NCI-H2196 treated with DMSO at 0.1 percent for 48 hours (cell line): ENCODE measurements around the gene CASP8.
"Not testable (repeated sequence)": the region's sequence is repeated elsewhere in the genome, so short reads cannot be mapped to it uniquely, and the experiment has no call there.

ENCODE experiments used
- DNase-seq: peaks from one replicate; lab custom pipeline; 2025; ENCODE audit not compliant: unreplicated experiment; lab: John Stamatoyannopoulos, UW

CASP8 gene

GRCh38 chr2:201260302-201260800 is at the start of gene CASP8:
Gene CASP8 (plus strand): TSS chr2:201260536. CDS start chr2:201266487, 5,951 bp downstream.
- no peak for DNase-seq

GRCh38 chr2:201215963-201216362 is 44.4 kb upstream of the CASP8 start:
- DNase-seq = no peak

DNA sequence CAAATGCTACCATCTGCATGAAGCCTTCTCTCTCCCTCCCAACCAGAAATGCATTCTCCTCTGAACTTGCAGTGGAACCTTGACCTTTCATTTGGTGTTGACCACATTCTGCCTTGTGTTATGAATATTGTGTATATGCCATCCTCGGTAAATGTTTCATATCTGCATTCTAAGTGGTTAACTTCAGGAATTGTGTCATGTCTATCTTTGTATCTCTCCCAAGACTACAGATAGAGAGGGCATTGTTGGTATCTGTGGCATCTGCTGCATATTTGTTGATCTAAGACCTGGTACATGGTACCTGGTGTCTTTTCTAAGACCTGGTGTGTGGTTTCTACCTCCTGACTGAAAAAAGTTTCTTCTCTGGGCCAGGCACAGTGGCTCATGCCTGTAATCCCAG is 43.4 kb upstream of the CASP8 start:
- no peak for DNase-seq

DNA sequence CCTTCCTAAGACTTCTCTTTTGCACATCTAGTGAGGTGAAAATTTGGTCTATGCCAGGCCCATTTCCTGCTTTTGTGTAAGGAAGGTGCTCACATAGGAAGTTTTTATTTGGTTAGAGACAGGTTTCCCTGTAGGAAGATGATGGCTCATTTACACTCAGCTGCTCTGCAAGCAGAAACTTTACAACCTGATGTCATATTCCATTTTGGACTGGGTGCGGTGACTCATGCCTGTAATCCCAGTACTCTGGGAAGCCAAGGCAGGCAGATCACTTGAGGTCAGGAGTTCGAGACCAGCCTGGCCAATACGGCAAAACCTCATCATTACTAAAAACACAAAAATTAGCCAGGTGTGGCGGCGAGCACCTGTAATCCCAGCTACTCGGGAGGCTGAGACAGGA is 41.6 kb upstream of the CASP8 start:
- no peak for DNase-seq

DNA sequence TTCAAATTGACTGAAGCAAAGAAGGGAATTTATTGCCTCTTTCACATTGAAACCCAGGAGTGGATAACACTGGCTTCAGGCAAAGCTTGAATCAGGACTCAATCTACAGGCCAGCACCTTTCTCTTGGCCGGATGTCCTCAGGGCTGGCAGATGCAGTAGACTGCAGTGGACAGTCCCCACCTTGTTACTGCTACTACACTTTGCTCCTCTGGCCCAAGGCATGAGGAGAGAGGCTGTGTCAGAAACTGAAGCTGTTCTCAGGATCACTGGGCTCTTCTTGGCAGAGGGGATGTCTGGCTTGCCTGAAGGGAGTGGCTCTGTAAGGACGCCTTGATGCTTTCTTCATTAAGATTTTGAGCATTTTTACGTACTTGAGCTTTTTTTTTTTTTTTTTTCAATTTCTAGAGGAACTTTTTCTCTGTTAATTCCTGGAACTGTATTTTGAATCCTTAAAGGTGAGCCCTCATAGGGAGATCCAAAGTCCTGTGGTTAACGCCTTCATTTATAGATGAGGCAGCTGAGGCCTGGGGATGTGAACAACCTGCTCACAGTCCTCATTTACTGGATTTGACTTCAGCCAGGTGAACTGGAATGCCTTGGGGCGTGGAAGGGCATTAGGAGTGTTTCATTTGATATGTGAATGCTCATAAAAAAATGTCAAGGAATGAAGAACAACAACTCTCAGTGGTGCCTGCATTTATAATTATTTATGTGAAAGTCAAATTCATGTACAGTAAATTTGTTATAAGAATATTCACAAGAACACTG is 40.8 kb upstream of the CASP8 start:
- no peak for DNase-seq

GRCh38 chr2:201220102-201220570 is 40.2 kb upstream of the CASP8 start:
- DNase-seq = no peak

DNA sequence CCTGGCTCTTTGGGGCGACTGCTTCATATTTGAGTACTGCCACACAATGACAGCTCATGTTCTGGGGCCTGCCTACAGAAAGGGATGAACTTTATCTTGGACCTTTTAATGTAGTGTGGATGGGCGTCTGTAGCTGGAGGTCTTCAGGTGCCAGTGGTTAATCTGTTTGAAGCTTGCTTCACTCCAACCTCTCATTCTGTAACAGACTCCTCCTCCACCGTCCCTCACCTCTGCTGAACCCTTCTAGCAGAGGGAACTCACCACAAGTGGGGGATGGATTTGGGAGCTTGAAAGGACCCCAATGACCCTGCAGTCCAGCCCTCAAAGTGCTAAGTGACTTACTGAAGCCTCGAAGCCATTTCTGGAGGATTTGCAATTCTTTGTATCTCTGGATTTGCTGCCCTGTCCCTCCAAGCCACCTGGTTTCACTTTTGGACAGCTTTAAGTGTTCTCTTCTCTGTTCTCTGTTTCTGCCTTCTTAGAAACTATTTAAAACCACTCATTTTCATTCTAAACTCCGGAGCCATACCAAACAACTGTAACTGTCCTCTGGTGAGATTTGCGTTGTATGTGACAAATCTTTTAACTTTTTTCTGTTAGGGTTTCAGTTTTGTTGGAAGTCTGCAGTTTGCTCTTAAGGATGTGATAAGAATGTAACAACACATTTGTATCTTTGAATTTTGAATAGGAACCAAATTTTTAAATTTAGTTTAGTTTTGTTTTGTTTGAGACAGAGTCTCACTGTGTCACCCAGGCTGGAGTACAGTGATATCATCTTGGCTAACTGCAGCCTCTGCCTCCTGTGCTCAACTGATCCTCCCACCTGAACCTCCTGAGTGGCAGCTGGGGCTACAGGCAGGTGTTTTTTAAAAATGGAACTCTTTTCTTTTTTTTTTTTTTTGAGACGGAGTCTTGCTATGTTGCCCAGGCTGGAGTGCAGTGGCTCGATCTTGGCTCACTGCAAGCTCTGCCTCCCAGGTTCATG is 37.0 kb upstream of the CASP8 start:
- no peak for DNase-seq

DNA sequence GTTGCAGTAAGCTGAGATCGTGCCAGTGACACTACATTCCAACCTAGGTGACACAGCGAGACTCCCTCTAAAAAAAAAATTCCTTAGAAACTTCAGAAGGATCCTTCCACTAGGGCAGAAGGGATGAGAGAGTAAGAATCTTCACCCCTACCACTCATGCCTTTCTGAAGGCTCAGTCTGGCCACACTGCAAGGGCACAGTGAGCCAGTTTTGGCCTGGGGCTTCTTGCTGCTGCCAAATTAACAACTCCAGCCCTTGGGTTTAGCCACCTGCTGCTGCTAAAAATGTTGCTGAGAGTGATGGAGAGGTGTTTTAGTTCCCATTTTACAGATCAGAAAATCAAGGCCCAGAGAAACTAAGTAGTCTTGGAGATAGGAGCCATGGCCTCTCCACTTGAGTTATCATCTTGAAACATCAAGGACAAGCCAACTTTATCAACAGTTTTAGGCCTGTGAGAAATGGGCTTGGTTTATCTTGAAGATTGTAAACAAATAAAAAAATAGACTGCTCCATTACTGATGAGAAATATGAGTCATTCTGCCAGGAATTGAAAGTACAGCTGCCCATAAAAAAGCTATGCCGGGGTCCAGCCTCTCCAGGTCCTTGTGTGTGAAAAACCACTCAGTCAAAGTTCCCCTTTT is 31.9 kb upstream of the CASP8 start:
- no peak for DNase-seq

DNA sequence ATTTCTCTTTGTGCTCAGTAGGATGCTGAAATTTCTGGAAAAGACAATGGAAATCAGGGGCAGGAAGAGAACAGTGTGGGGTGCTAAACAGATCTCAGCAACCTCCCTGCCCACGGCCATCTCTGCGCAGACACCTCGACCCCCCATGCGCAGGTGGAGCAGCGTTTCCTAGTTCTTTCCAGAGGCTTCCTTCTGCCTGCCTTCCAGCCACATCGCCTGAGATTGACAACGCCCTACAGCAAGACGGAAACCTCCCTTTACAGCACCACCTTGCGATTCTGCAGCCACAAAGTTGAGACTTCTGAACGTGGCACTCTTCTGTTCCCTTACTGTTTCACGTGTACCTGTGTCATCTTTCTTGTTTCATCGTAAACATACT is 31.4 kb upstream of the CASP8 start:
- DNase-seq = no peak

GRCh38 chr2:201231781-201232466 is 28.4 kb upstream of the CASP8 start:
- DNase-seq = peak; percentile 97

GRCh38 chr2:201232467-201232815 is 27.9 kb upstream of the CASP8 start:
- no peak for DNase-seq

GRCh38 chr2:201233192-201233811 is 27.0 kb upstream of the CASP8 start:
- DNase-seq = peak; percentile 93

DNA sequence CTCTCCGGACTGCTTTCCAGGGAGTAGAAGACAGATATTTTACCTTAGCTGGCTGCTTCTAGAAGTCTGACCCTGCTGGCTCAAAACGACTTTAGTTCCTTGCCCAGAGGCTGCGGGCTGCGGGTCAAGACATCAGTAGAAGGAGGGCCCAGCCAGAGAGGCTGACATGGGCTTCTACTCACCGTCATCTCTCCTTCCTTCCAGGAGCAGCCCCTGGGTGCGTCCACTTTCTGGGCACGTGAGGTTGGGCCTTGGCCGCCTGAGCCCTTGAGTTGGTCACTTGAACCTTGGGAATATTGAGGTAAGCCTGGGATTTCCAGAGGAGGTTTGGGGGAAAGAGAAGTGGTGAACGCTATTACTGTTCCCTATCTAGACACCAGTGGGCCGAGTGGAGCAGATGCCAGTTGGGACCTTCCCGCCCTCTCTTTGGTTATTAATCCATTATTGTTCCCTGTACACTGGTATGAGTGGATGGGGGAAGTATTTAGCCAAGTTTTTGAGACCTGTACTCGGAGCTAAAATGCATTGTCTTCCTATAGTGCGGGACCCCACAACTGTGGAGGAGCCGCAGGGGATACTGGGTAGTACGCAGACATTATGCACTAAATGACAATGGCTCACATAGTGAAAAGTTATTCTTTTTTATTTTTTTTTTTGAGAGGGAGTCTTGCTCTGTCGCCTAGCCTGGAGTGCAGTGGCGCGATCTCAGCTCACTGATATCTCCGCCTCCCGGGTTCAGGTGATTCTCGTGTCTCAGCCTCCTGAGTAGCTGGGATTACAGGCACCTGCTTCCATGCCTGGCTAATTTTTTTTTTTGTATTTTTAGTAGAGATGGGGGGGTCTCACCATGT is 26.3 kb upstream of the CASP8 start:
- no peak for DNase-seq

GRCh38 chr2:201234663-201235135 is 25.6 kb upstream of the CASP8 start:
- DNase-seq = no peak

- DNase-seq = no peak
Observed at GRCh38 chr2:201235860-201236811, 24.2 kb upstream of the CASP8 start.

GRCh38 chr2:201237486-201238123 is 22.7 kb upstream of the CASP8 start:
- DNase-seq = no peak

- DNase-seq = not testable (repeated sequence)
Observed at GRCh38 chr2:201239167-201239935, 21.0 kb upstream of the CASP8 start.
